Umbilical cord (tissue), 2 donors: ENCODE results near the gene SRMS. TPM values are rescaled to one million over a fixed set of nuclear protein-coding genes. Genes with fewer than 3 reads are reported as not detected.

ENCODE experiments used
- DNase-seq: peaks from one replicate; pipeline ENCODE4 v3.0.0-alpha.2; 2015; ENCODE audit warnings: low spot score
- total RNA-seq: library from RNA; depleted of rRNA; stranded (reverse); fragments of >200 nt; gene quantifications from one replicate; pipeline ENCODE4 v1.2.3, GENCODE V29; 2014; ENCODE audit warnings: low replicate concordance; ENCODE audit not compliant: insufficient read depth

Gene SRMS
- total RNA-seq, 1 donor from 2014 or later, result not detected

GRCh38 chr20:63491635-63492230 is 55.8 kb downstream of the SRMS start:
- DNase-seq, result no peak

DNA sequence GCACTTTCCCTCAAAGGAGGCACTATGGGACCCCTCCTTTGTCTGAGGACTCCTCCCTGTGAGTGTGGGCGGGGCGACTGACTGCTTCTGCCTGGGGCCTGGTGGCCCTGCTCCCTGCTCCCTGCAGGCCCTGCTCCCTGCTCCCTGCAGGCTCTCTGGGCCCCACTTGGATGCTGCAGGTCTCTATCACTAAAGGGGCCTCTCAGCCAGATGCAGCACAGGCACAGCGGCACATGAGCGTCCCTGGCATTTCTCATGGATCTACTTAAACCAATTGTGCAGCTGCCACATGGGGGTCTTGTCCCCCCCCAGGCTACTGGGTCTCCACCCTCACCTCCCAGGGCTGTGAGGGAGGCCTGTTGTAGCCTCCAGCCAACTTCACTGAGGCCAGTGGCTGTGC is 56.5 kb downstream of the SRMS start:
- DNase-seq, result no peak

Other genes starting within 250 kb of the SRMS start
- 2.2 TPM for gene CHRNA4, start 186.4 kb downstream of the SRMS start, total RNA-seq
- gene KCNQ2, start 75.1 kb downstream of the SRMS start, total RNA-seq, result 0.96 TPM
- gene EEF1A2, start 48.7 kb downstream of the SRMS start, total RNA-seq, result 7.2 TPM
- 54.2 TPM for gene PPDPF, start 27.0 kb downstream of the SRMS start, total RNA-seq
- gene PTK6, start 10.4 kb downstream of the SRMS start, total RNA-seq, result 1.2 TPM
- 1.2 TPM for gene FNDC11, start 6.4 kb upstream of the SRMS start, total RNA-seq
- gene HELZ2, start 26.5 kb upstream of the SRMS start, total RNA-seq, result 35.6 TPM
- gene GMEB2, start 79.4 kb upstream of the SRMS start, total RNA-seq, result 3.4 TPM
- 12.5 TPM for gene STMN3, start 105.7 kb upstream of the SRMS start, total RNA-seq
- 17.6 TPM for gene RTEL1, start 110.6 kb upstream of the SRMS start, total RNA-seq
- not detected for gene TNFRSF6B, start 148.9 kb upstream of the SRMS start, total RNA-seq
- gene ARFRP1, start 160.2 kb upstream of the SRMS start, total RNA-seq, result 38.3 TPM
- gene ZGPAT, start 160.3 kb upstream of the SRMS start, total RNA-seq, result 15.6 TPM
- 1.2 TPM for gene LIME1, start 188.9 kb upstream of the SRMS start, total RNA-seq
- 15.2 TPM for gene SLC2A4RG, start 192.0 kb upstream of the SRMS start, total RNA-seq